Suprapubic skin (tissue), 4 donors: ENCODE measurements around the gene C6orf141.

ENCODE experiments used
- POLR2A ChIP-seq, 2 donors: fragments of 450-650 bp; IDR thresholded peaks; one replicate each; pipeline ENCODE4 v1.6.1; 2017; ENCODE audit warnings: antibody characterized with exemption in 2 of 2, mild to moderate bottlenecking in 2 of 2, moderate library complexity in 2 of 2
- POLR2AphosphoS5 ChIP-seq, 3 donors: sonication (generic); formaldehyde crosslinking; IDR thresholded peaks; one replicate each; pipeline ENCODE4 v1.6.1; 2017; ENCODE audit warnings: antibody characterized with exemption in 3 of 3
- TF ChIP-seq, protein P1 (sequence below), 2 donors: fragments of 200-600 bp in 1 of 2; fragments of 450-650 bp in 1 of 2; sonication (generic) in 1 of 2; IDR thresholded peaks; one replicate each; pipeline ENCODE4 v1.5.1; 2016 to 2019; ENCODE audit warnings: antibody characterized with exemption in 2 of 2, mild to moderate bottlenecking in 1 of 2, moderate library complexity in 1 of 2

GRCh38 chr6:49556429-49556837 lies 6.0 kb downstream of the C6orf141 start:
- TF ChIP-seq, protein P1, sequence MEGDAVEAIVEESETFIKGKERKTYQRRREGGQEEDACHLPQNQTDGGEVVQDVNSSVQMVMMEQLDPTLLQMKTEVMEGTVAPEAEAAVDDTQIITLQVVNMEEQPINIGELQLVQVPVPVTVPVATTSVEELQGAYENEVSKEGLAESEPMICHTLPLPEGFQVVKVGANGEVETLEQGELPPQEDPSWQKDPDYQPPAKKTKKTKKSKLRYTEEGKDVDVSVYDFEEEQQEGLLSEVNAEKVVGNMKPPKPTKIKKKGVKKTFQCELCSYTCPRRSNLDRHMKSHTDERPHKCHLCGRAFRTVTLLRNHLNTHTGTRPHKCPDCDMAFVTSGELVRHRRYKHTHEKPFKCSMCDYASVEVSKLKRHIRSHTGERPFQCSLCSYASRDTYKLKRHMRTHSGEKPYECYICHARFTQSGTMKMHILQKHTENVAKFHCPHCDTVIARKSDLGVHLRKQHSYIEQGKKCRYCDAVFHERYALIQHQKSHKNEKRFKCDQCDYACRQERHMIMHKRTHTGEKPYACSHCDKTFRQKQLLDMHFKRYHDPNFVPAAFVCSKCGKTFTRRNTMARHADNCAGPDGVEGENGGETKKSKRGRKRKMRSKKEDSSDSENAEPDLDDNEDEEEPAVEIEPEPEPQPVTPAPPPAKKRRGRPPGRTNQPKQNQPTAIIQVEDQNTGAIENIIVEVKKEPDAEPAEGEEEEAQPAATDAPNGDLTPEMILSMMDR (IDR thresholded peaks at IDR 0.05) = no peak
- TF ChIP-seq POLR2A (IDR thresholded peaks at IDR 0.05) (no peak), POLR2AphosphoS5 (IDR thresholded peaks at IDR 0.05) (no peak)
